Medulla oblongata (tissue), 1 donor: ENCODE measurements around the gene HEBP1.
A peak's percentile ranks its signal among the peaks of the same experiment; 100 is the strongest.
"Not testable (repeated sequence)": the region's sequence is repeated elsewhere in the genome, so short reads cannot be mapped to it uniquely, and the experiment has no call there.

Source experiments
- DNase-seq: peaks from one replicate; pipeline ENCODE4 v3.0.0-alpha.2; 2015; ENCODE audit errors: extremely low spot score

Gene HEBP1, protein sequence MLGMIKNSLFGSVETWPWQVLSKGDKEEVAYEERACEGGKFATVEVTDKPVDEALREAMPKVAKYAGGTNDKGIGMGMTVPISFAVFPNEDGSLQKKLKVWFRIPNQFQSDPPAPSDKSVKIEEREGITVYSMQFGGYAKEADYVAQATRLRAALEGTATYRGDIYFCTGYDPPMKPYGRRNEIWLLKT

DNA sequence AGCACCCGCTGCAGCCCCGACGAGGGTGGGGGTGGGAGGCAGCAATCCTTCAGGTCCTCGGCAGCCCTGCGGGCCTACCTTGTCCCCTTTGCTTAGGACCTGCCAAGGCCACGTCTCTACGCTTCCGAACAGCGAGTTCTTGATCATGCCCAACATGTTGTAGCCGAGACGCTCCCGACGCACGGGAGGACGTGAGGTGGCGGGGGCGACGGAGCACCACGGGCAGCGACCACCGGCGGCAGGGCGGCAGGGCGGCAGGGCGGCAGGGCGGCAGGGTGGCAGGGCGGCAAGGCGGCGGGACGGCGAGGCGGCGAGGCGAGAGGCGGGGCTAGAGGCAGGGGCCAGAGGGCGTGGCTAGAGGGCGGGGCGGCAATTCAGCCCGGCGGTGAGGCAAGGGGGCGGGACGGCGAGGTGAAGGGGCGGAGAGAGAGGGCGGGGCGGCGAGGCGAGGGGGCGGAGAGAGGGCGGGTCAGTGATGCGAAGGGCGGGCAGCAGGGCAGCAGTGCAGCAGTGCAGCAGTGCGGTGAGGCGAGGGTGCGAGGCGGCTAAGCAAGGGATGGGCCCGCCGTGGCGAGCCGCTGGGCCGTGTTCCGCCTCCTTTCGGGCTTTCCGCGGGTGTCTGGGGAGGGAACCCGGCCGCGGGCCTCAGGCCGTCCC is at the start of gene HEBP1:
Gene HEBP1 (minus strand): TSS at position 307 of the 657 bp plus-strand sequence. CDS start 151 bp downstream, at position 156.
- peak; percentile 95 for DNase-seq

DNA sequence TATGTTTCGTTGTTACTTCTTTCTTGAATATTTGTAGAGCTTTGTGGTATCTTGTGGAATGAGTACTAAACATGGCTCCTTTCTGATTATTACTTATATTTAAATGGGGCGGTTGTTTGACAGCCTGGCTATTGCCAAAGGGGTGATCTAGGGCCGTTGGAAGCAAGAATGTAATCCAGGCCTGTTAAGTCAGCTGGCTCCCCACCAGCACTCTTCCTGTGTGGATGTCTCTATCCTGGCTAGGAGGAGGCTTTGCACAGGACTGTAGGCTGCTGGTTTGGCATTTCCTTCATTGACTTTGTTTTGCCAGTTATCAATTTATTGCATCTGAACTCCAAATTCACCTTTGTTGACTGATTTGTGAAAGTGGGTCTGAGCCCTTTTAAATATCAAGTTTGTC is 49.8 kb upstream of the HEBP1 start:
- no peak for DNase-seq

DNA sequence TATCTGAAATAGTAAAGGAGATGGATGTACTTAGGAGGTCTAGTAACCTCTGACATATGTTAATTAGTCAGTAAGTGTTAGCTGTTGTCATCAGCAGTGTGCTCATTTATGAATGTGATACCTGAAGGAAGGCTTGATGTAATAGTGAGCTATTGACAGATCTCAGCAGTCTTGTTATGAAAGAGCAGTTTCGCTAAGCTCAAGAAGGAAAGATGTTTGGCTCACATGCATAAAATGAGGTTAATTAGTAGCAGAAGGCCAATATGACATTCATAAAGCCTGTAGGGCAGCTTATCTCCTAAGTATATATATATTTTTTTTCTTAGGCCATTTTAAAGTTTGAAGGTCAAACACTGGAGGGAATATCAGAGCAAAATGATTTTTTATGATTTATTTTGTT is 46.9 kb upstream of the HEBP1 start:
- DNase-seq: no peak

DNA sequence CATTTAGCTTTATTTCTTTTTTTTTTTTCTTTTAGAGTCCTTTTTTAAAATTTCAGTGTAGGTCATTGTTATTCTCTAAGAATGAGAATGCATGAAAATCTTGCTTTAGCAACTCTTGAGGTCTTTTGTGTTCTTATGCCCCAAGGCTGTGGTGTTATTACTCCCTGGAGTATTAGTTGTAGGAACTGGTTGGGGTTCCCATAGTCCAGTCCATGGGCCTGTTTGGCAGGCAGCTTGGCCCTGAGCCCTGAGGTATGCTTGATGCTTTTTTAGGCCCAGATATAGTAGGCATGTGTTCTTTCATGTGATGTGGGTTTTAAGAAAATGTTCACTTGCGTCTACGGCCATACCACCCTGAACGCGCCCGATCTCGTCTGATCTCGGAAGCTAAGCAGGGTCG is 45.8 kb upstream of the HEBP1 start:
- no peak for DNase-seq

DNA sequence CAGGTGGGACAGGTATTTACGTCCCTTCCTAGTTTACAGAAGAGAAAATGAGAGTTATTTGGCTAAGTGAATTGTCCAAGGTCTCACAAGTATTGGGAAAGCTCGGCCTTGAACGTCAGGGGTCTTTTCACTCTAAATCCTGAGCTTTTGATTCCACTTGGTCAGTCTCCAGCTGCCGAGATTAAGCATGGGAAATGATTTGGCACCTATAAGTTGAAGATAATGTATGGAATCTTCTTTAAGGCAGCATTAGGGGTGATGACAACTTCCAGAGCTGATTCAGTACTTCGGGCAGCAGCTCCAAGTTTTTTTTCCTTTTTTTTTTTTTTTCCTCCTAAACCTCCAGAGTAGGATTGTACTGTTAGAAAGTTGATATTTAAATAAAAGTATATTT is 44.8 kb upstream of the HEBP1 start:
- no peak for DNase-seq

DNA sequence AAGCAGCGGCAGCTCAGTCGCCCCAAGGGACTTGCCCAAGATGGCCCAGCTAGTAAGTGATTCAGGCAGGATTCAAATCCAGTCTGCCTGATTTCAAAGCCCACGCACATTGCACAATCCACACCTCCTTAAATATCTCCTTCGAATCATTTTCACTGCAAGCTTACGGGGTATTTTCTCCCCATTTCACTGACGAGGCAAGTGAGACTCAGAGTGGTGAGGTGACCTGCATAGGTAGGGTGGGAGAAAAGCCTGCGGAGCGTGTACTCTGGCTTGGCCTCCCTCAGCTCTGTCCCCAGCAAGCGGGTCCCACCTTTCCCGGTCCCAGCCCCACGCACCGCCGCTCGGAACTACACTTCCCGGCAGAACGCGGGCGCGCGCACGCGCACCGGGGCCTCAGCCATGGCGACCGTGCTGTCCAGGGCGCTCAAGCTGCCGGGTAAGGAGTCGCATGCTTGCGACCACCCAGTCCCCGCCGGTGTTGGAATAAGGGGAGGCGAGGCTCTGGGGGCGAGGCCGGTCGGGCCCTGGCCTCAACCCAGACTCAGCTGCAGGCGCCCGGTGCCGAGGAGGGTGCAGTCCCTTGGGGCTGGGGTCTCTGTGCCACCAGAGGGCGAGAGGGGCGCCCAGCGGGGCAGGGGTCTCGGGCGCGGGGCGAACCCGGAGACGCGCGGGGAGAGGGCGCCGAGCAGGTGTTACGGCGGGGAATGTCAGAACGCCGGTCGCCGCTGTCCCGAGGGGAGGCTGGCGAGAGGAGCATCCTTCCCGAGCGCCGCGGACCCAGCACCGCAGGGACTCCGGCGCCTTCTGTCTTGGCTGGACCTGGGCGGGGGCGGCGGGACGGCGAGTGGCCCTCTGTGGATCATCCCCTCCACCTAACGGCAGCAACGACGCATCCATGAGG is 44.2 kb upstream of the HEBP1 start, which contains the start of gene FAM234B:
Gene FAM234B (plus strand): TSS at position 380 of the 904 bp plus-strand sequence. CDS start 23 bp downstream, at position 403.
- peak; percentile 70 for DNase-seq

DNA sequence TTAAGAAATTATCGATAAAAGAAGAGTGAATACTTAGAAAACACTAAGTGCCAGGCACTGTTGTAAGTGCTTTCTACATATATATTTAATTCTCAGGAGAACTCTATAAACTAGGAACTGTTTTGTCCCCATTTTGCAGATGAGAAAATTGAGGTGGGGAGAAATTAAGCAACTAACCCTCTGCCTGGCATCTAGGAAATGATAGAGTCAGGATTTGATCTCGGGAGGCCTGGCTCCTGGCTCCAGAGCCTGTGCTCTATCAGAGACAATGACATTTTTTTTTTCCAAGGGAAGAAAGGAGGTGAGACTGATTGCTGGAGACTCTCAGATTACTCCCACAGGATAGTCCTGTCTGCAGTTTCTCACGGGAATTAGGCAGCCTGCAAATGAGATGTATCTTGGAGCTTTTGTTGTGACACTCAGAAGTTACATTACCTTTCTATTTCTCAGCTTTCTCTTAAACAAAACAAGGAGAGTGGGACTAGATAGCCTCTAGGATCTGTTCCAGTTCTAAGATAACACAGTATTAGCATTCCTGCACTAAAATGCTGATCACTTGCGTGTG is 42.7 kb upstream of the HEBP1 start:
- no peak for DNase-seq

DNA sequence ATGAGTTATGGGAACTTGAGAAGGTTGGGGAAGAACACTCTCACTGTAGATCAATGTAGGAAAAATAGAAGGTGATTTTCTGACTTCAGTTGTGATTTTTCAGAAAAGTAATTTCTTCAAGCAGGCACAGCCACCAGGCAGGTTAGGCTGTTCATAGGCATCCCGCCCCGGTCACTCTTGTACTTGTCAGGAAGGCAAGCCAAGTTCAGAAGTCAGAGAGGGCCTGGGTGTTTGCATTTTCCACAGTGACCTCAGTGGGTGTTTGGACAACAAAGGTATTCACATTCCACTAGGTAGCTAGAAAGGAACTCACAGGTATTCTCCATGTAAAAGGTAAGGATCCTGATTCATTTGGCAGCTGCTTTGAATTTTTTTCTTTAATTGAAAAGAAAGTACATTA is 41.2 kb upstream of the HEBP1 start:
- DNase-seq: no peak

DNA sequence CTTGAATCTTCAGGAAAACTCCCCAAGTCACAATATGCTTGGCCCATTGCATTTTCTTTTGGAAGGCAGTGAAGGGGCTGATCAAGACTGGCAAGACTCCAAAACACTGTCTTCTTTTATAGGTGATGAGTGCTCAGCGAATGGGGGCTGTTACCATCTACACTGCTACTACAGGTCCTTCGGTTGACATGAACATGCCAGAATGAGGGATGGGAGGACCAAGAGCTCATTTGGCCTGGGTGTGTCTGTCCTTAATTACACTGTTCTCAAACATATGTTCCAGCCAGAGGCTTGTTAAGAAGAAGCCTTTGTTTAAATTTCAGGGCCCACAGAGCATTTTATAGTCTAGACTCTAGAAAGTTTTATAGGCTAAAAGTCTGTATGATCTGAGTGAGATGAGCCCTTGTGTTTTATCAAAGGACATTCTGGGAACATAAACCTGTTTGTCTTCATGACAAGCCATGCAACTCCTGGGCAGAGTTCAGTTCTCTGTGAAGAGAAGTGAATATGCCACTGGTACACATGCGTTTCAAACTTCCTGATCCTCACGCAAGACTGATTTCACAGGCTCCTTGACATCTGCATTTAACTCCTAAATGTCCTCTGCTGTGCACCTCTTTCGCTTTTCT is 39.4 kb upstream of the HEBP1 start:
- DNase-seq: no peak

DNA sequence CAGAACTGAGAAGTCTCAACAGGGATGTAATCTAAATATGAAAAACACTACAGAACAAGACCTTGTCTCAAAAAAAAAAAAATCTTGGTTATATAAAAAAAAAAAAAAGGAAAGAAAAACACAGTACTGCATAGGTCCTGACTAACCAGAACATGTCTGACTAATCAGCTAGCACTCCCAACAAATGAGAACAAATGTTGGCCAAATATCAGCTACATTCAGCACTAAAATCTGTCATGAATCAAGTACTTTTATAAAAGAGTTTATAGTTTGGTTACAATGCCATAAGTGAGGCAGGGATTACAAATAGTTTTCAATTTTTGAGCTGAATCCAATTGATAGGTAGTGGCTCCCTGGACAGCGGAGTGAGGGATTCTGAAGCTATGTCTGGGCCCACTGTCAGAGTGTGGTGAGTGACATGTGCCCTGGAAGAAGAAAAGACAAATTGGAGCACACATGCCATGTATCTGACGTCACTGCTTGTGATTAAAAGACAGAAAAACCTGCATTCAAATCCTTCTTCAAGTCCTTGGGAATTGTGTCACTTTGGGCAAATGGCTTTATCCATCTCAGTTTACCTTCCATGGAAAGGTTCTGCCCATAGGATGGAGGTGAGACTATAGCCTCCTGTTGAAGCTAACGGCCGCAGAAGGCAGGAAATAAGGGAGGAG is 38.6 kb upstream of the HEBP1 start:
- DNase-seq: no peak

DNA sequence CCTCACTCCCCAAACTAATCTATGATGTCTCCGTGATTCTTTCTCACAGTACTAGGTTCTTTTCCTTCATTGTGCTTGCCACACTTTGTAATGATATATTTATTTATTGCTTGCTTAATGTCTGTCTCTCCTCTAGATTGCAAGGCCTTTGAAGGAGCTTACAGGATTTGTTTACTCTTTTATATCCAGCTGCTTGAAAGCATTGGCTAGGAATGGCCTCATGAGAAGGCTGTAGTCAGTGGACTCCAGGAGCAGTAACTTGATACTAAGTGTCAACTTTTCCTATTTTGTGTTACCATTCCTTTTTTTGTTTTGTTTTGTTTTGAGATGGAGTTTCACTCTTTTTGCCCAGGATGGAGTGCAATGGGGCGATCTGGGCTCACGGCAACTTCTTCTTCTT is 36.8 kb upstream of the HEBP1 start:
- no peak for DNase-seq

DNA sequence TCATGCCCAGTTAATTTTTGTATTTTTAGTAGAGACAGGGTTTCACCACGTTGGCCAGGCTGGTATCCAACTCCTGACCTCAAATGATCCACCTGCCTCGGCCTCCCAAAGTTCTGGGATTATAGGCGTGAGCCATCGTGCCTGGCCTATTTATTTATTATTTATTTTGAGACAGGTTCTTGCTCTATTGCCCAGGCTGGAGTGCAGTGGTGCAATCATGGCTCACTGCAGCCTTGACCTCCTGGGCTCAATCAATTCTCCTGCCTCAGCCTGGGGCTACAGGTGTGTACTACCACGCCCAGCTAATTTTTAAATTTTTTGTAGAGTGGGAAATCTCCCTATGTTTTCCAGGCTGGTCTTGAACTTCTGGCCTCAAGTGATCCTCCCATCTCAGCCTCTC is 35.3 kb upstream of the HEBP1 start:
- DNase-seq: not testable (repeated sequence)

DNA sequence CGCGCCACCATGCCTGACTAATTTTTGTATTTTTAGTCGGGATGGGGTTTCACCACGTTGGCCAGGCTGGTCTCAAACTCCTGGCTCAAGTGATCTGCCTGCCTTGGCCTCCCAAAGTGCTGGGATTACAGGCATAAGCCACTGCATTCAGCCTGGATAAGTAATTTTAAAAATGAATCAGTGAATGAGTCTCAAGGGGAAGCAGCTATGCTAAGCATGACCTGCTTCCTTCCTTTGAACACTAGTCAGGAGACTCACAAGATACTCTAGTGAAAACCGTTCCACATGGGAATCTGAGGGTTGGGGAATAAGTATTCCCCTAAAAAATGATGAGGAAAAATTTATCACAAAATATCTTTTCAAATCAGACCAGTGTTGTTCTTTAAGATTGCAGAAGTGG is 33.4 kb upstream of the HEBP1 start:
- DNase-seq: no peak

DNA sequence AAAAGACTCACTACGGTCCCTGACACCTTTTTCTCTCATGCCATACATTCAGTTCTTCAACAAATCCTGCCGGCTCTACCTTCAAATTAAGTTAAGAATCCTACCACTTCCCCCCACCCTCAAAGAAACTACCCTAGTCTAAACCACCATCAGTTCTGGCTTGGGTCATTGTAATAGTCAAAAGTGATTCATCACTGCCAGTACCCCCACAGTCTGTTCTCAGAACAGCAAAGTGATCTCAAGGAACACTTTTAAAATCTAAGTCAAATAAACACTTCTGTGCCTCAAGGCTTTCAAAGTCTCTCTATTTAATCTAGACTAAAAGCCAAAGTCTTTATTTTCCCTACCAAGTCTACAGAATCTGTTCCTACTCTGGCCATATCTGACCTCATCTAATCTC is 32.1 kb upstream of the HEBP1 start:
- DNase-seq: no peak

DNA sequence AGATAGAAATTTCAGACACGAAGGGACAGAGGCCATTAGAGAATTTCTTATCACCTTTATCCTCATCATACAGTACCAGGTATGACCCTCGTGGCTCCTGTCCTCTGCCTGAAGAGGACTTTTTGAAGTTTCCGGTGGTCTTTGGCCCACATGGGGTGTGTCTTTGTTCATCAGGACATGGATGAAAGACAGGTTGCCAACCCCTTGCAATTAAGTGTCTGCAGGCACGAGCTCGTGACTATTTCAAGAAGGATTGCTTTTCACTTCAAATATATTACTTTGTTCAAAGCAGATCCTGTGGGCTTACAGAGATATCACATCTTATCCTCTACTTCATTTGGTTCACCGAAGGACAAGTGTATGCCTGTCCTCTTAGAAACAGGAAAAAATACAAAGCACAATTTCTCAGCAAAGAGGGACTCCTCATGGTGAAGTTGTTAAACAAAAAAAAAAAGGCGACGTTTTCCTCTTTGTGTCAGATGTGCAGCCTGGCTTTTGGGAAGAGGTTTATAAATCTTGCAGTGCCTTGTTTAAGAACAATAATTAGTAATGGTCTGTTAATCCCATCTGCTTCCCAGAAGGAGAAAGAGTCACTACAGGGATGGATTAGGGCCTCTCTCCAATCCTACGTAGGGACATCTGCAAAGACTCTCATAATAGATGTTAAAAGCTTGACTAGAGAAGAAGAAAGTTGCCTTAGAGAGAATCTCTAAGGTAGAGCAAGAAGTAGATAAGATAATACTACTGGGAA is 30.7 kb upstream of the HEBP1 start:
- DNase-seq: no peak

DNA sequence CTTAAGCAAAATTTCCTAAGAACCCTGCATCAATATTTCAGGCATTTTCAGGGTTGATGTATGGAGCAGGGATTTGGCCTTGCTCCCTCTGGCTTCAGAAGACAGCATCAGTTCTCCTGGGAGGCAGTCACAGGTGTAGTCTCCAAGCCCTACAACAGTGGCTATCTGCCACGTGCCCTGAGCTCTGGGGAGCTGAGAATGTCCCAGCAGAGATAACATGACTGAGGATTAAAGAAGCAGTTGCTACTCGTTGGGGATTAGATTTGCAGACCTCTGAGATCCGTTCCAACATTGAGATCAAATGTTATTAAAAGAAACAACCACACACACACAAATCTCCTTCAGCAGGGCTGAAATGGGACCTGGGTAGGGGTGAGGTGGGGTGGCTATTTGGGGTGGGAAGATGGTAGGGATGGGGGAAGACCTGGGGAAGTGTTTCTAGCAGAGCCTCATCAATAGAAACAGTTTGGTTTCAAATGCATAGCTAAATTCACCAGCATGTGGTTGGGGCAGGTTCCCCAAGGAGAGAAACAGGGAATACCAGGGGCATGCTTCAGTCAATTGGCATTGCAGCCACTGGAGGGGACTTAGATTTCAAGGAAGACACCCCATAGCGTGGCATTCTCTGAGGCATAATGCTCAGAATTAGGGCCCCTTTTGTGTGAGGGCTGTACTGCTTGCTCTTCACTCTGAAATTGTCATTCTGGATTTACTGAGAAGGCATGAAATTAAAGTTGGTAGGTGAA is 28.9 kb upstream of the HEBP1 start:
- DNase-seq: no peak

DNA sequence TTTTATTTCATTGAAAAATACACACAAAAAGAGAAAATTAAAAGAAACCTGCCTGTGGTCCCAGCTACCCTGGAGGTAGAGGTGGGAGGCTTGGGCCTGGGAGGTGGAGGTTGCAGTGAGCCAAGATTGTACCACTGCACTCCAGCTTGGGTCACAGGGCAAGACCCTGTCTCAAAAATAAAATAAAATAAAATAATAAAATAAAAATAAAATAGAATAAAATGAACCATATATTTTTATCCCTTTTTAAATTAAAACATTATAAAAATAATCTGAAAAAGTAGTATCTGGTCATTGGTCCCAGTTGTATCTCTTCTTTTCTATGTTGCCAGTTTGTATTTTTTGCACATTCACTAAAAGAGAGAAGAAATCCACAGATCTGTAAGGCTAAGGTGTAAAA is 27.4 kb upstream of the HEBP1 start:
- no peak for DNase-seq

DNA sequence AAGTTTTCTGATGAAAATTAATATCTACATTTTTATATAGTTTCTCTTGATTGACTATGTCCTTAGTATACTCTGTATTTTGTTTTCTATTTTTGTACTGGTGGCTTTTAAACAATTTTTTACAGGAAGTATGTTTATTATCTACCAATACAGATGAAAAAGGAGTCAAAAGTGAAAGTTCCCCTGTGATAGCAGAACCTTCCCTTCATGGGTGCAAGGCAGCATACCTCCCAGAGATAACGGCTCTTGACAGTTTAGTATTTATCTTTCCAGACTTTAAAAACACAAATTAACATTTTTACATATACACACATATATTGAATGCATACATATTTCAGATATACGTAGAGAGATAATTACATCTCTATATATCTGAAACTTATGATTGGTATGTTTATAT is 27.0 kb upstream of the HEBP1 start:
- no peak for DNase-seq

DNA sequence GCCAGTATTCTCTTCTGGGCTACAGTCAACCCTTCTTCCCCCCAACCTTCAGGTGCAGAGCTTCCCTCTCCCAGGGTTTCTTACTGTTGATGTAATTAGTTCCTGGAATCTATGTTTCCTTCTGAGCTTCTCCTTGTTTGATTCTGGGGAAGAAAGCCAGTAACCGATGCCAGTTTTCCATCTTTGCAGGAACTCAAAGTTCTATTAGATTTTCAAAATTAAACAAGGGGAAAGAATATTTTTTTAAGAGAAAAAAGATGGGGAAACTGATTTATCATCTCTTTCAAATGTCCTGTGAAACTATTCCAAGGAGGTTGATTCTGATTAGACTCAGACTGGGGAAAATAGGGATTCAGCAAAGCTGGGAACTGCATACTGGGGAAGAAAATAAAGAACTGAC is 26.2 kb upstream of the HEBP1 start:
- DNase-seq: no peak

DNA sequence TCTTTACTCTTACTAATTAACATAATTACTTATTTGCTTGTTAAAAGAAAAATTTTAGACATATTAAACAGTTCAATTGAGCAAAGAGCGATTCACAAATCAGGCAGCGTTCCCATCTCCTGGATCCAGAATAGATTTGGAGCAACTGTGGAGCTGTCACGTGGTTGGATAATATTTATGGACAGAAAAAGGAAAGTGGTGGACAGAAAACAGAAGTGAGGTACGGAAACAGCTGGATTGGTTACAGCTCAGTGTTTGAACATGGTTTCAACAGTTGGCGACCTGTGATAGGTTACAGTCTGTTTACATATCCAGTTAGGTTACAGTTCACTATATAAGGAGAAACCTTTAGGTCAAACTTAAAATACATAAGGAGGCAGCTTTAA is 24.5 kb upstream of the HEBP1 start:
- DNase-seq: no peak
